ENCODE measurements around the gene SLC36A3.
"Not testable (repeated sequence)": the region's sequence is repeated elsewhere in the genome, so short reads cannot be mapped to it uniquely, and the experiment has no call there.

Gene SLC36A3

DNA sequence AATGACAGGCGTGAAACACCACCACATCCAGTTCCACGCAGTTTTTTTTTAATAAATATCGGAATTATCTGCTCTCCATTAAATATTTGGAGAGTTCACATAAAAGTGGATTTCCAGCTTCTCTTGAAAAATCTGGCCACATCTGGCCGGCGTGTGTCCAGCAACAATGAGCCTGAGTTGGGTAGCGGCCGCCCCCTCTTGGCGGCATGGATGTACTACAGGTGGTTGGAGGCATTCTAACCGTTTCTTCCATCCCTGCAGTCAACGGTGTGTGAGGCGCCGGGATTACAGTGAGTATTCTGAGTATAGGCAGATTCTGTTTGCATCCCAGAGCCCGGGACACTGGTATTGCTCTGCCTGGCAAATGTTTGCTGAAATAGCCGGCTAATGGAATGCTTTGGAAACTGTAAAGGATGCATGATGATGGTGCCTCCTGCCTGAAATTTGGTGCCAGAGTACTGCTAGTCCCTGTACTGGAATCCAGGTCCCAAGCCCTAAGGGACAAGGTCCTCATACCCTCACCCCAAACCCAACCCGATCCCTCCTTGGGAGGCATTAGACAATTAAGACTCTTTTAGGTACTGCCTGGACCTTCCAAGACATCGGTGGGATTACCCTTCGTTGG, 64.2 kb downstream of the SLC36A3 start:
- DNase-seq (ENCODE audit: low read depth, low spot score): no peak

DNA sequence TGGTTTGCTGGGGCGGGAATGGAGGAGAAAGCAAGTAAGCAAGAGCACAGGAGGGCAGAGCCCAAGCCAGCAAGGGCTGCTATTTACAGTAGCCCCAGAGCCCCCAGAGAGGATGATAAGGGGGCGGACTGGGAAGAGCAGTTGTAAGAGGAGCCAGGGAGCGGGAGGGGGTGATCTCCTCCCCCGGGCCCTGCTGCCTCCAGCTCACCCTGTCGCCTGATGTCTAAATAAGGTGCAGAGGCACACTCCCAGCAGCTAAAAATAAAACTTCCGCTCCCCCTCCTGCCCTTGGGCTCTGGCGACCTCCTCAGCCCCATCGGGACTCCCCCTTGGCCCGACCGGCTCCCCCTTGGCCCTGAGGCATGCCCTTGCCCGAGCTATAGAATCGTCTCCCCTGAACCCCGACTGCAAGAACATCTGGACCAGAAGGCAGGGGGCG, 65.2 kb downstream of the SLC36A3 start:
- DNase-seq (ENCODE audit: low read depth, low spot score): no peak

DNA sequence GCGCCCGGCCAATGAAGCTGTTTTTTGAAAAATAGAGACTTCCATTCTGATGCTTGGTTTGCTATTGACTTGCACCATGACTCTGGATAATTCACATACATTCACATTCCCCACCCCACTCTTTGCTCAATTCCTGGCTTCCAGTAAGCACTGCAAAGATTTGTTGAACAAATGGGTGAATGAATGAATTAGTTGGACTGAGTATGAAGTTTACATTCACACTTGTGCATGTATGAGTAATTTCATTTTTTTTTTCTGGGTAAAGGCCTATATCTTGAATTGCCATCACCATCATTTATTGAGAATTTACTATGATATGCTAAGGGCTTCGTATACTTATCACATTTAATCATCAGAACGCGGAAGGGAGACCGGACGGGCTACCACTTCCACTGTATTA, 65.9 kb downstream of the SLC36A3 start:
- DNase-seq (ENCODE audit: low read depth, low spot score): no peak

DNA sequence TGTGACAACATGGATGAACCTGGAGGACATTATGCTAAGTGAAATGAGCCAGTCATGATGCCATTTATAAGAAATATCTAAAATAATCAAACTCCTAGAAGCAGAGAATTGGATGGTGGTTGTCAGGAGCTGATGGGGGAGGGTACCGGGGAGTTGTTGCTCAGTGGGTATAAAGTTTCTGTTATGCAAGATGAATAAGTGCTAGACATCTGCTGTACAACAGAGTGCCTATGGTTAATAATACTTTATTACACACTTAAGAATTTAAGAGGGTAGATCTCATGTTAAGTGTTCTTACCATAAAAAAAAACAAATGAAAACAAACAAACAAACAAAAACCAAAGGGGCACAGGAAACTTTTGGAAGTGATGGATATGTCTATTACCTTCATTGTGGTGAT, 66.7 kb downstream of the SLC36A3 start:
- DNase-seq (ENCODE audit: low read depth, low spot score): no peak

DNA sequence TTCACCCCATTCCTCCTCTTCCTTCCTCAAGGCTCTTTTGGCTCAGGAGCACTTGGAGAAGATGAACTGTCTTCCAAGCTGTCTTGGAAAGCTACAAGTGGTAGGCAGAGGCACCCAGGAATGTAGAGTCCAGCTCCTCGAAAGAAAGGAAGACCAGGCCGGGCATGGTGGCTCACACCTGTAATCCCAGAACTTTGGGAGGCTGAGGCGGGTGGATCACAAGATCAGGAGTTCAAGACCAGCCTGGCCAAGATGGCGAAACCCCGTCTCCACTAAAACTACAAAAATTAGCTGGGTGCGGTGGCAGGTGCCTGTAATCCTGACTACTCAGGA, 68.4 kb downstream of the SLC36A3 start:
- DNase-seq (ENCODE audit: low read depth, low spot score): not testable (repeated sequence)

DNA sequence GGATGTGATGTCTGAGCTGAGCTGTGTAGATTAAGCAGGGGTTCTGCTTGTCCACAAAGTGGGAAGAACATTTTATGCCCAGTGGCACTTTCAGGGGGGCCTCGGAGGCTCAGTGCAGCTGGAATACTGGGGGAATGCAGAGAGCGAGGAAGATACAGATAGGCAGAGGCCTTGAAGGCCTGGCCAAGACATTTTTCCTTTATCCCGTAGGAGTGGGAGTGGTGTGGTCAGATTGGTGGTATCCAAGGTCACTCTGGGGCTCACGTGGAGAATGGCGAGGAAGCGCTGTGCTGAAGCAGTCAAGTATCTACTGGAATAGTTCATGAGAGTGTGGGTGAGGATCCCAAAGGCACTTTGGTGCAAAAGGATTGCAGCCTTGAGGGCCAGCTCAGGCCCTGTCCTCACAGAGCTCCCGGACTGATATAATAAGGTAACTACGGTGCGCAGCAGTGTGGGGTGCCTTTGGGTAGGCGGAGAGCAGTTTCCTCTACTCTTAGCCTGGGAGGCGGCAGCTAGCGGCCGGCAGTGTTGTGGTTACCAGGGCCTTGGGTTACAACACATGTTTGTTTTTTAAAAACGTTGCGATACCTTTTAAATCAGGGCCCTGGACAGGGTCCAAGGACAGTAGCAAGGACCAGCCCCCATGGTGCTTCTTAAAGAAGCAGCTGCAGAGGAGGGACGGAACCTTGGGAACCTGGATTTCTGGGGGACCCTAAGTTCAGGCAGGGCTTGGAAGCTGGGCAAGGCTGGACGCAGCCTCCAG, 68.9 kb downstream of the SLC36A3 start:
- no peak for DNase-seq (ENCODE audit: low read depth, low spot score)

DNA sequence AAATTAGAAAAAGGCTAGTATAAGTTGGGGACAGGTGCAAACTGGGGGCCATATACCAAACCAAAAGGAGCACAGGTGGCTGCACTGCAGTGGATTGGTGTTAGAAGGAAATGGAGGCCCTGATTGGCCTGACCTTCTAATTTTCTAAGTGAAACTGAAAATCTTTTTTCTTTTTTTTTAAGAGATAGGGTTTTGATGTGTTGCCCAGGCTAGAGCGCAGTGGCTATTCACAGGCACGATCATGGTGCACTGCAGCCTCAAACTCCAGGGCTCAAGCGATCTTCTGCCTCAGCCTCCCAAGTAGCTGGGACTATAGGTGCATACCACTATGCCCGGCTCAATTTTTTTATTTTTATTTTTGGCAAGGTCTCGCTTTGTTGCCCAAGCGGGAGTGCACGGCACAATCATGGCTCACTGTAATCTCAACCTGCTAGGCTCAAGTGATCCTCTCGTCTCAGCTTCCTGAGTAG, 69.9 kb downstream of the SLC36A3 start:
- DNase-seq (ENCODE audit: low read depth, low spot score): no peak

DNA sequence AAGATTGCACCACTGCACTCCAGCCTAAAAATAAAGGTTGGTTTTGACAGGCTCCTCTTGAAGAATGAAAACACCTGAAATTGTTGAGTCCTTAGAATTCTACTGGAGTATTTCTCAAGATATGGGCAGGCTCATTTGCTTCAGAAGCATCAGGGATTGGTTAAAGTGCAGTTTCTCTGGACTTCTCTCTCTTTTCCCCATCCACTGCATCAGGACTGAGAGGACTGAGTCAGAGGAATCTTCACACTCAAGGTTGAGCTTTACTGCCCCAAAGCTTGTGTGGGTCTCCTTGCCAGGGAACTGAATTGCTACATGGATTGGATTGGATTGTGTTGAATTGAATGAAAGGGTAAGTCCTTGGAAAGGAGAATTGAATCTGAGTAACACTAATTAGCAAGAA, 72.2 kb downstream of the SLC36A3 start:
- no peak for DNase-seq (ENCODE audit: low read depth, low spot score)

DNA sequence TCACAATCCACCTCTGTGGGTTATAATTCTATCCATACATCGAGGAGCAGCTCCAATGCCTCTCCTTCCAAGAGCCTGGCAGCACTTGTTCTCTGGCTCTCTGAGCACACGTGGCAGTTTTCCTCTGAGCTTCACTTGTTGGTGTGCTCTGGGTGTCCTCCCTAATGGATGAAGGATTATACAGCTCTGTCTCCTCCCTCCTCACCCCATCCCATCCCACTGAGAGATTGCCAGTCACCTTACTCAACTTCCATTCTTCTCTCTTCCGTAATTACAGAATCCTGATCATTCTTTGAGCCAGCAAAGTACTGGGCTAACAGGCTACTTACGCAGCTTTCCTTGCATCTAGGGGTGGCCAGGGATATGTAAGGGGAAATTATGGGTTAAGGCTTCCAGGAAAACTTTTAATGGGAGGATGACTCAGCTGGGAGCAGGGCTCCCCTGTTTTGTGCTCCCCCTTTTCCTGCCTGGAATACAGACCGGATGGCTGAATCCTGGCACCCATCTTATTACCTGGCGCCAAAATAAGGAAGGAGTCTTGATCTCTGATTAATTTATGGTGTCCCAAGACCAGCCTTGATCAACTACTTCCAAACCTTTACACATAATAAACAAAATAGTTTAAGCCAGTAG, 73.4 kb downstream of the SLC36A3 start:
- DNase-seq (ENCODE audit: low read depth, low spot score): no peak

DNA sequence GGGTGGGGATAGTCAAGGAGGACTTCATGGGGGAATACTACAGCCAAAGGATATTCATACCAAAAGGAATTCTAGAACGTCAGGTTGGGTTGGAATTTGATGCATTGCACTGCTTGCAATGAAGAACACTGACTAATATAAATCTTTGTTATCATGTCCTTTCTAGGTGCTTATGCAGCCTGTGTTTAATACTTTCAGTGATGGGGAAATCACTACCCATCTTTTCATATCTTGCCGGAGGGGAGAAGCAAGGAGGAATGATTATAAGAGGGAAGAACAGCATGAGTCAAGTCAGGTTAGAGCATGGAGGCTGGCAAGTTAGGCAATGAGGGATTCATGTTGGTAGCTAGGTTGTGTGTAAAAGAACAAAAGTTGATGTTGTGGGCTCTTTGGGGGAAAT, 74.6 kb downstream of the SLC36A3 start:
- no peak for DNase-seq (ENCODE audit: low read depth, low spot score)

DNA sequence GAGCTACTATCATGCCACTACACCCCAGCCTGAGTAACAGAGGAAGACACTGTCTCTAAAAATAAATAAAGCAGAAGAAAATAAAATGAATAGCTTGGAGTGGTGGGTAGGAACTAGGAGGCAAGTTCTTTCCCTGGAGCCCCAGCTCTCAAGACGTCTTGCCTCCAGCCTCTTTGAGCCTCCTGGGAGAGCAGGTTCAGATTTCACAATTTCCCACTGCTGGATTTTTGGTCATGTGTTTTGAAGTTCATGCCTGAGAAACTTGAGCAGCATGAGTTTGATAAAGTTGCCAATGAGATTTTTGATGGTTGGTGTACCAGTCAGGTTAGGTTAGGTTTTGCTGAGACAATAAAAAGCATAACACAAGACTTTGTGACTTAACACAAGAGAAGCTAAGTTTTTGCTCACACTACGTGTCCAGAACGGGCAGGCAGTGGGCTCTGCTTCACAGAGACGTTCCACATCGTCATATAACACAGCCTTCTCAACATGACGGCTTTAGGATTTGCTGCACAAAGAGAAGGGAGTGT, 75.6 kb downstream of the SLC36A3 start:
- DNase-seq (ENCODE audit: low read depth, low spot score): no peak

Data from activated naive CD8-positive, alpha-beta T cell treated with anti-CD3 and anti-CD28 coated beads, Interleukin-2, amount 50 U/mL, for 16 hours (primary cell).